KOPT-K1 (cell line): ENCODE results near the gene MECP2.

Experiments used
- H3K27ac ChIP-seq: fragments of 200-600 bp; sonication (generic); 2 replicates; pipeline ENCODE4 v1.5.1; 2016; ENCODE audit warnings: antibody characterized with exemption, mild to moderate bottlenecking, low read depth, low read length; ENCODE audit not compliant: poor library complexity, severe bottlenecking
- H3K36me3 ChIP-seq: fragments of 200-600 bp; sonication (generic); 2 replicates; pipeline ENCODE4 v1.5.1; 2017; ENCODE audit warnings: antibody characterized with exemption, mild to moderate bottlenecking, low read length, moderate library complexity; ENCODE audit not compliant: insufficient read depth
- H3K9me3 ChIP-seq: fragments of 200-600 bp; sonication (generic); 2 replicates; pipeline ENCODE4 v1.5.1; 2017; ENCODE audit warnings: antibody characterized with exemption, low read length, mild to moderate bottlenecking; ENCODE audit not compliant: insufficient read depth, poor library complexity, severe bottlenecking

The MECP2 gene

DNA sequence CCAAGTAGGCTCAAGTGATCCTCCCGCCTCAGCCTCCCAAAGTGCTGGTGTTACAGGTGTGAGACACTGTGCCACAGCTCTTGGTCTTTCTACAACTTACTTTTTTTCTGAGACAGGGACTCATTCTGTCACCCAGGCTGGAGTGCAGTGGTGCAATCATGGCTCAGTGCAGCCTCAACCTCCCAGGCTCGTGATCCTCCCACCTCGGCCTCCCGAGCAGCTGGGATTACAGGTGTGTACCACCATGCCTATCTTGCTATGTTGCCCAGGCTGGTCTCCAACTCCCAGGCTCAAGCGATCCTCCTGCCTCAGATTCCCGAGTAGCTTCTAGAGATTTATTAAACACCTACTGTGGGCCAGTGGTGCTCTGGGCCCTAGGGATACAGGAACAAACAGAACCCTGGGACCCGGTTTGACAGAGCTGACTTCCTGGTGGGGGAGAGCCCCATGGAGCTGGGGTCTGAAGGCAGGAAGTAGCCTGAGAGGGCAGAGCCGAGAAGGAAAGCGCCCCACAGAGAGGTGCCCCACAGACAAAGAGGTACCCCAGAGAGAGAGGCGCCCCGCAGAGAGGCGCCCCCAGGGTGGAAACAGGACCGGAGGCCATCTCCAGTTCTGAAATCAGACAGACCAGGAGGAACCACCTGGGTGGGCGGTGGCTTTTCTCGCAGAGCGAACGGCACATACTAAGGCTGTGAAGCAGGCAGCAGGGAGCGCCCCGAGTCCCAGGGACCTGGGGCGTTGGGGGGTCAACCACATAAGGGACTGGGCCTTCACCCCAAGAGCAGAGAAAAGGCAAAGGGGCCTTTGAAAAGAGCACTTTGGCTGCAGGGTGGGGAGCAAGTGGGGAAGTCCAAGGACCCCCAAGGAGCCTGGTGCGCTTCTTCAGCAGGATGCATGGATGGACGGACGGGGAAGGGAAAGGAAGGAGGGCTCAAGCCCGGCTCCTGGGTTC lies 82.8 kb downstream of the MECP2 start:
- H3K36me3 ChIP-seq: peaks cover 86% of the 10 kb centered on the region
- H3K9me3 ChIP-seq: no peaks in the 10 kb centered on the region
- peak overlapping the region; percentile 54 for H3K27ac ChIP-seq

DNA sequence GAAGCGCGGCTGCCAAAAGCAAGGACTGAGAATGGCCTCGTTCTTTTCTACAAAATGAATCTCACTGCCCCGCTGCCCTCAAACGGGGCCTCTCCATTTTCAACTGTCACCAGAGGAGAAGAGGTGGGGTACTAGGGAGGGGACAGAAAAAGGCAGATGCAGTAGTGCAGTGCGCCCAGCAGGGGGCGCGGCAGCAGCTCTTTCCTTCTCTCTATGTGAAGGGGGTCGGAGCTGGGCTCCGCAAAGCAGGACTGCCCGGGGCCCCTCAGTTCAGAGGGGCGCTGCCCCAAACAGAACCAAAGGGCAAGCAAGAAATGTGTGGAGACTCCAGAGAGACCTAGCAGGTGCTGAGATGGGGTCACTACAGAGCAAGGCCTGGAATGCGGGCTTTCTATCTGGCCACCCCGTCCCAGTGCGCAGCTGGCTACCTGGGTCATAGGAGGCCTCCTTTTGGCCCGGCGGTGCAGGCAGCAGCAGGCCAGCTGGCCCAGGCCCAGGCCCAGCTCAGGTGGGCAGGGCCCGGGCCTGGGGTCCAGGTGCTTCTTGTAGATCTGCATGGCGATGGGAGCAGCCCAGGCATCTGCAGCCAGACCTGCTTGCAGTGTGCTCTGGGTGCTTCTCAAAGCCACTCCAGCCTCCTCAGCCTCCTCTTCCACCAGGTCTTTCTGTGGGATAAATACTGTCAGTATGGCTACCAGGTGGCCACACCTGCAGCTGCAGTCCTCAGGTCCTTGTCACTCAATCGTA lies 83.7 kb downstream of the MECP2 start:
- H3K36me3 ChIP-seq: peaks cover 87% of the 10 kb centered on the region
- H3K27ac ChIP-seq: peak overlapping the region; percentile 54
- H3K9me3 ChIP-seq: no peaks in the 10 kb centered on the region

DNA sequence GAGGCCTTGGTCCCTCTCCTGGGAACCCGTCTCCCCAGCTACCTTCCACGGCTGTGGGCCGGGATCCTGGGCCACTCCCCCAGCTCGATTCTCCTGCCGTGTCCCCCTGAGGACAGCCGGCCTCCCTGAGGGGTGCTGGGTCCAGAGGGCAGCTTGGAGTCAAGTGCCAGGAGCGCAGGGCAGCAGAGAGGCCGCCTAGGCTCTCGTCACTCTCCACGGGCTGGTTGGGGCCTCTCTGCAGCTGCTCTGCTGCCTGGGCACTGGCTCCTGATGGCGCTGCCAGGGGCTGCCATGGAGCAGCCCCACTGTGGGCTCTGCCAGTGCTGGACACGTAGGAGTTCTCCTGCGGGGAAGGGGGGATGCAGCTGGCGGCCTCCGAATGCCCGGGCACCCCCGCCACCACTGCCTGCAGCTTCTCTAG lies 84.5 kb downstream of the MECP2 start:
- Histone ChIP-seq H3K36me3 (peaks cover 87% of the 10 kb centered on the region), H3K9me3 (no peaks in the 10 kb centered on the region), H3K27ac (peak overlapping the region; percentile 54)

DNA sequence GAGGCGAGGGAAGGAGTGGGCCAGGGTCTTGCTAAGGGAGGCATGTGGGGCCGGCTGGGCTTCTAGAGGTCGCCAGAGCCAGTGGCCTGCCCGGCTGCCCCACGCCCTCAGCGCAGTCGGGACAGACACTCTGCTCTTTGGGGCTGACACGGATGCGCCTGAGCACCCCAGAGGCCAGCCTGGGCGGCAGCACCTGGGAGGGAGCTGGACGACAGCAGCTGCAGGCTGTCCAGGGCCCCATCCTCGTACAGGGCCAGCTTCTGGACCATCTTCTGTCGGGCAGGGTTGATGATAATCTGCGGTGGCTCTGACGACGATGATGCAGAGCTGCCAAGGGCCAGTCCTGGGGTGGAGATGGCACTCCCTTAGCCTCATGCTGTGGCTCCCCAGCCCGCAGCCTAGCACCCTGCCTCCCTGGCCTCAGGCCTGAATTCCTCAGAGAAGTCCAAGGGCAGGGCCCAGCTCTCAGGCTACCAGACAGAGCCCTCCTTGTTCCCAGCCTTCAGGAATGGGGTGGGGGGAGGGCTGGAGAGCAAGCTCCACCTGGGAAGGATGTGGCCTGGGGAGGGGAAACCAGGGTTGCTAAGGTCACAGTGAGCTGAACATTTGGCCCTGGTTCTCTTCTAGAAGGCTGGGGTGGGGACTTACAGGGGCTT lies 85.1 kb downstream of the MECP2 start:
- Histone ChIP-seq H3K36me3 (peaks cover 87% of the 10 kb centered on the region), H3K27ac (peak overlapping the region; percentile 54), H3K9me3 (no peaks in the 10 kb centered on the region)

DNA sequence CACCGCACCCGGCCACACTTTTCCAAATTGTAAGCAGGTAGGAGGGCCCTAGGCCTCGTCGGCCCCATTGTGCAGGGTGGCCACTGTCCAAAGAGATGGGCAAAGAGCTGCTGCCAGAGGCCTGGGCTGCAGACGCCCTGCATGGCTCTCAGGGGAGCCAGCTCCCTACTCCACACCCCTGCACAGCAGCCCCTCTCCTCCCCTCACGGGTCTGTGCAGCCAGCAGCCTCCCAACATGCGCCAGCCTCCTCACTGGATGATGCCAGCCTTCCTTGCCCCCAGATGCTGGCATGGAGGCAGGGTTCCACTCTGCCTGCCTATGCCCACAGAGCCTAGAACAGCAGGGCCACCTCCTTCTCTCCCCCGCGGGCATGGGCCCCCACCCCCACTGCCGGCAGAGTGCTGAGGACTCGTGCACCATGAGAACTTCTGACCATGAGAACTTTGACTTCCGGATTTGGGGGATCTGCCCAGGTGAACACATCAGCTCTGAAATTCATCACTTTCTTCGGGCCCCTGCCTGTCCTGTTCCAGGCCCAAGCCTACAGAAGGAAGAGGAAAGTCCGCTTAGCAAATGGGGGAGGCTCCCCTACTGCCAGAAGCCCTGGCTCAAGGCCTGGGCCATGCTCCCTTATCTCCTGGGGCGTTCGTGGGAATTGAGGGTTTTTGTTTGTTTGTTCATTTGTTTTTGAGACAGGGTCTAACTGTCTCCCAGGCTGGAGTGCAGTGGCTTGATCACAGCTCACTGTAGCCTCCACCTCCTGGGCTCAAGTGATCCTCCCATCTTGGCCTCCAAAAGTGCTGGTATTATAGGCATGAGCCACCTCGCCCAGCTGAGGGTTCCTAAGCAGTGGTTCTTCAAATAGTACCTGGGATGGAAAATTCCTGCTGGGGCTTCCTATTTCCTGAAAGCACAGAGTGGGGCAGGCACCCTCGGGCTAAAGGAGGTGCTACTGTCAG lies 85.9 kb downstream of the MECP2 start:
- H3K27ac ChIP-seq: no peak overlapping the region
- H3K36me3 ChIP-seq: peaks cover 86% of the 10 kb centered on the region
- no peaks in the 10 kb centered on the region for H3K9me3 ChIP-seq

DNA sequence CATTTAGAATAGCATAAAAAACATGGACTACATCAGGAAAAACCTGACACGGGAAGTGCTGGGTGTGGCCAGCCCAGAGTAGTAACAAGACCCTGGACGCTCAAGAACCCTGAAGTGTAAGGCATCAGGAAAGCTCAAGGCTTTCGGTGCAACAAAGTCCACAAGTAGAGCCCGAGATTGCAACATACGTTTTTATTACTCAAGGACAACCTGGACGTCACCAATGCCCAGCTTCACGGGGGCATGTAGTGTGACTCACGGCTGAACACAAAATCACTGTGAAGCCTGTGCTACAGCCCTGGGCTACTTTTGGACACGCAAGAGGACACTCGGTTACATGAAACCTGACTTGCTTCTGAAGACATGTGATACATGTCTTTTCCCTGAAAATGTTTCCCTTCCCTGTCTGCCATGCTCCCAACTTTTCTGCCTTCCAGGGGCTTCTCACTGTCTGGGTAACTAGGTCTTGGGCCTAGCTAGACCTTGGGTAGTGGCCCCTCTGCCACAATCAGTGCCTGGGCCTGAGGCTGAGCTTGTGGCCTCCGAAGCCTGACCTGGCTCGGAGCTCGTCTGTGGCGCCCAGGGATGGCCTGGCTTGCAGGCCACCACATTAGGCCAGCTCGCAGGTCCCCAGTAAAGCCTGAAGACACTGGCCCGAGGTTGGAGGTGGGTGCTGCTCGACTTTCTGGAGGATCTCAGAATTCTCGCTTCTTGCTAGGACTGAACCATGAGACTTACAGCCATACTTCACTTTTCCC lies 87.0 kb downstream of the MECP2 start:
- no peak overlapping the region for H3K27ac ChIP-seq
- no peaks in the 10 kb centered on the region for H3K9me3 ChIP-seq

DNA sequence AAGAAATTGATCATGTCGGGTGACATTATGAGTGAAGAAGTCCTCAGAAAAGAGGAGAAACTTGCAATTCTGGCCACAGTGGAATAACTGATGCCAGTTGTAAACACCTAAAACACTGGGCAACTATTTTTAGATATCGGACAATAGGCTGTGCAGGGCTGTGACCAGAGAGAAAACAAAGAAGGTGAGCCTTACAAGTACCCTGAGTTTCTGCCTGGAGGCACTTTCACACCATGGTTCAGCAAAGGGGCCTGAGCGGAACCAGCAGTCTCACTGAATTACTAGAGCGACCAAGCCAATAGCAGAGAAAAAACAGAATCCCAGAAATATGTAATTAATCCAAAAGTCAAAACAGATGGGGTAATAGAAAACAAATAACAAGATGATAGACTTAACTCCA lies 89.0 kb downstream of the MECP2 start:
- H3K9me3 ChIP-seq: no peaks in the 10 kb centered on the region
- peaks cover 61% of the 10 kb centered on the region for H3K36me3 ChIP-seq
- H3K27ac ChIP-seq: no peak overlapping the region

More for the DNA sequence above, 87.0 kb downstream of the MECP2 start:
- peaks cover 79% of the 10 kb centered on the region for H3K36me3 ChIP-seq

DNA sequence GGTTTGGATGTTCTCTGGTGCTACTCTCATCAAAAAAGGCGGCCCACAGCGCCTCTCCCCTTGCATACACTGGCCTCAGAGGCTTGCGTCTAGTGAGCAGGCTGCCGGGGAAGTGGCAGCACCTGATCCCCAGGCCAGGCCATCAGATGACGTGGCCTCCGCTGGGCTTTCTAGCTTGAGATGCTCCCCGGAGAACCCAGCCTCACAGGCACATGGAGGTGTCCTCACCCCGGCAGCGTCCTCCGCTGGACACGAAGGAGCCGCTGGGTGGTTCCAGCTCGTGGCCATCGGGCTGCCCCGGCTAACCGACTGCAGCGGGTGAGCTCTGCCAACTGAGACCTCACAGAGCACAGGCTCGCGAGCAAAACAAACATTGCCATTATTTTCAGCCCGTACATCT lies 90.6 kb downstream of the MECP2 start:
- no peaks in the 10 kb centered on the region for H3K9me3 ChIP-seq
- H3K36me3 ChIP-seq: peaks cover 45% of the 10 kb centered on the region
- no peak overlapping the region for H3K27ac ChIP-seq

DNA sequence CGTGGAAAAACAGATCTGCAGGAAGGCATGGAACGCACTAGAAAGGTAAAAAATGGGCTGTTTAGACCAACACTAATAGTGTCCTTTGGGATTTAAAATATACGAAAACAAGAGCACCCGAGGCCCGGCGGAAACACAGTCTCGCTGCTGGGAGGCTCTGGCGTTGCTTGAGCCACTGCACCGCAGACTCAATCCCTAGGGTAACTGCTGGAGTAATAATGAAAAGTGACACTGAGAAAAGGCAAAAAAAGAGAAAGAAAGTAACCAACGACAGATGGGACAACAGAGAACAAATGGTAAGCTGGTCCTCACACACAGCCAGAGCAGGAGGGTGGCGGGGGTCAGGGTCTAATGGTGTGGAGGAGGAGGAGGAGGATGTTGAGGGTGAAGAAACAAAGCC lies 93.2 kb downstream of the MECP2 start:
- no peaks in the 10 kb centered on the region for H3K9me3 ChIP-seq
- H3K36me3 ChIP-seq: peaks cover 23% of the 10 kb centered on the region; the same call in 1 of the 2 replicates
- H3K27ac ChIP-seq: no peak overlapping the region

DNA sequence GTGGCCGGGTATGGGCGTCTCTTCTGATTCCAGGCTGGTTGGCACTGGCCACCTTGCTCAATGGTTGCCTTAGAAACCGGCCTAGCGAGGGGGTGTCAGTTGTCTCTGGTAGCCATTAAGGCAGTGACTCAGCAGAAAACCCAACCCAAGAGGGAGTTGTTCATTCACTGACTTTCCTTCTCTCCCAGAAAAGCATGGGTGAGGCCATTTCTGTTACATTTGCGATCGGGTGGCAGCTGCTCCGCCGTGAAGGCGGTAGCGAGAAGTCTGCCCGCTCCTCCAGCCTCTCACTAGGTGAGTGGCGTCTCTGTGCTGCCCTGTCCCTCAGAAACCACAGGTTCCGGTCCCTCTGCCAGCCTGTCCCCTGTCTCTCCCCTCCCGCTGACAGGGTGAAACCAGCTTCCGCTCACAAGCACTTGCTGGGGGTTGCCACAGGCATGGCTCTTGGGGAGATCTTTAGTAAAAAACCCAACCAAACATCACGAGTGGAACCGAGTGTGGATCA lies 95.2 kb downstream of the MECP2 start:
- H3K27ac ChIP-seq: peak overlapping the region; percentile 33
- no peaks in the 10 kb centered on the region for H3K9me3 ChIP-seq
- H3K36me3 ChIP-seq: peaks cover 10% of the 10 kb centered on the region; the same call in 1 of the 2 replicates

DNA sequence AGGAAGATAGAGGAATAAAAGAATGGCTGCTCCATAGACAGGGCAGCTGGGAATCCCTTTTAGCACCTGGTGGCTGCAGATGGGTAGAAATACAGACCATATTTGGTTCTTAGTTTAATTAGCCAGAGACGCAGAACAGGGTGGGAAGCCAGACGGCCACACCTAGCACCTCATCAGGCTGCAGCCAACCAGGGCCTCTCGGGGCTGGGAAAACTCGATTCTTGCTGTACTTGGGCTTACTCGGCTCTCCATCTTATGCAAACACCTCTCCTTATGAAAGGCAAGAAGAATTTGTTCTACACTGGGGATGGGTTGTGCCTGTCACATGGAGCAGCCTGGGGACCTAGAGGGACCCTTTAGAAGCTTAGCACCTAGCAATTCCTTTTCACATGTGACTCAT lies 97.5 kb downstream of the MECP2 start:
- H3K36me3 ChIP-seq: no peaks in the 10 kb centered on the region; the same call in 1 of the 2 replicates
- H3K27ac ChIP-seq: no peak overlapping the region
- no peaks in the 10 kb centered on the region for H3K9me3 ChIP-seq

DNA sequence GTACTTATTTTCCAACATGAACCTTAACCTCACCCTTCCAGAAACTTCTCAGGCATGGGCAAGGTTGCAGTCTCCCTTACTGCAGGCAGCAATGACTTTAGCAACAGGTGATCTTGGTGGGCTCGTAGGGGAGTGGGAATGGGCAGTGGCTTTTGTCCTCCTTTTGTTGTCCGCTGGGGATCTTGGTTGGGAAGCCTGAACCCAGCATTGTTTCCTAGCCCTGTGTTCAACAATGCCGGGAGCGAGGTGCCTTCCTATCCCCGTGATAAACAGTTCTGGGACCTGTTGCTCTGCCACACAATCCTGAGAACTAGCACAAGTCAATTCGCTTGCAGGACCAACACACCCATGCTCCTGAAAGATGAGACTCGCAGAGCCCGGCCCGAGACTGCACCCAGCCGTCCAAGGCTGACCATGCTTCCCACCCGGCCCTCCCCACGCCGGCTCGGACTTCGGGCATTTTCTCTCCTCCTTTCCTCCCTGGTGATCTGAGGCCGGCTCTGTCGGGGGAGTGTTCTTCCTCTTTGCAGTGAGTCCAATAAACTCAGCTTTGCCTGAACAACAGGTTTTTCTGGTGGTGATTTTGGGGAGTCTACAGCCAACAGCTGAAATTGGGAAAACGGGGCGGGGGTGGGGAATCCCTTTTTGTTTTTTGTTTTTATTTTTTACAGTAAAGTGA lies 98.0 kb downstream of the MECP2 start:
- no peak overlapping the region for H3K27ac ChIP-seq
- H3K36me3 ChIP-seq: no peaks in the 10 kb centered on the region; the same call in 1 of the 2 replicates
- no peaks in the 10 kb centered on the region for H3K9me3 ChIP-seq

DNA sequence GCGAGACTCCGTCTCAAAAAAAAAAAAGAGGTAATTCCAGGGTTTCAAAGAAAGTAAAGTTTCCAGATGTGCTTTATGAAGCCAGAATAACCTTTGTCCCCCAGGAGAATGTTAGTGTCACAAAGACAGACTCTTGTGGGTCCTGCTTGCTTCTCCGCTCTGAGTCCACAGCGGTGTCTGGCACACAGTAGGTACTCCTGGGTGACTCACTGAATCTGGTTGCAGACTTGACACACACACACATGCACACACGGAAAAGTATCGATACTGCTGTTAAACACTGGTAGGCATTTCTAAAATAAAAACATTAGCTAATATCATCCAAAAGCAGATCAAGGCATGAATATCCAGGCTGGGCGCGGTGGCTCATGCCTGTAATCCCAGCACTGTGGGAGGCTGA lies 102.0 kb downstream of the MECP2 start:
- Histone ChIP-seq H3K27ac (no peak overlapping the region), H3K36me3 (no peaks in the 10 kb centered on the region)

More for the DNA sequence above, 102.0 kb downstream of the MECP2 start:
- no peaks in the 10 kb centered on the region for H3K9me3 ChIP-seq
